ENCODE results near the gene PLCH1.

Gene PLCH1

DNA sequence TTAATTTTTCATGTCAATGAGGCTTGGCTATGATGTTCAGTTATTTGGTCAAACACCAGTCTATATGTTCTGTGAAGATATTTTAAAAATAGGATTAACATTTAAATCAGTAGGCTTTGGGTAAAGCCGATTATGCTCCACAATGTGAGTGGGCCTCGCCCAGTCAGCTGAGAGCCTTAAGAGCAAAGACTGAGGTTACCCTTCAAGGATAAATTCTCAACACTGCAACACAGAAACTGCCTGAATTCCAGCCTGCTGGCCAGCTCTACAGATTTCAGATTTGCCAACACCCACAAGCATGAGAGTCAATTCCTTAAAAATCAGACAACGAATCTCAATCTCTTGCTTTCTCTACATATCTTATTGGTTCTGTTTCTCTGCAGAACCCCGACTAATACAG, 188.3 kb downstream of the PLCH1 start:
- TF ChIP-seq CTCF (IDR thresholded peaks at IDR 0.05; ENCODE audit: insufficient read depth, low read length, missing control alignments) = no peak
- ChIA-PET POLR2A (no interaction called here), CTCF (no interaction called here)
- DNase-seq (ENCODE audit: low read depth, low spot score) = no peak
- no peak overlapping the region for H3K4me3 ChIP-seq (ENCODE audit: low read depth, low read length)

DNA sequence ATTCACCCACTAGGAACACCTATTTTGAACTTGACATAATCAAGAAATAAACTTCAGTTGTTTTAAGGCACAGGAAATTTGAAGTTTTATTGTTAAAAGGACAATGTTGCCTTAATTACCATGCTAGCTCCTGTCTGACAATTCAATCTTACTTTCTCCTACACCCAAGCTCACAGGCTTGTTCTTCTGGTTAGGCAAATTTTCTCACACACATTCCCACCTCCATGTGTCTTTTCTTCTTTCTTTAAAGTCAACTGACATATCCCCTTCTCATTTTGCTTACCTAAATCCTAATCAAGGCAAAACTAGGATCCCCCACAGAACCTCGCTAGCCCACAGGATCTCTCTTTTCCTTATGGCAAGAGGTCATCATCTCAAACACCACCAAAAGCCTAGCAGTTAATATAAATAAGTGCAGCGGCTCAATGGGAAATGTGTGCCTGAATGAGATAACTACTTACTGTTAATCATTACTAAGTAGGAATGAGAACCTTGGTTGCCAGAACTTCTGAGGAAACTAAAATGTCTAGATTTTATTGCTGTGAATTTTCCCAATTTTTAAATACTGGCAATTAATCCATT, 189.3 kb downstream of the PLCH1 start:
- no peak for TF ChIP-seq CTCF (IDR thresholded peaks at IDR 0.05; ENCODE audit: insufficient read depth, low read length, missing control alignments)
- H3K4me3 ChIP-seq (ENCODE audit: low read depth, low read length) = no peak overlapping the region
- ChIA-PET CTCF (no interaction called here), POLR2A (no interaction called here)
- no peak for DNase-seq (ENCODE audit: low read depth, low spot score)

DNA sequence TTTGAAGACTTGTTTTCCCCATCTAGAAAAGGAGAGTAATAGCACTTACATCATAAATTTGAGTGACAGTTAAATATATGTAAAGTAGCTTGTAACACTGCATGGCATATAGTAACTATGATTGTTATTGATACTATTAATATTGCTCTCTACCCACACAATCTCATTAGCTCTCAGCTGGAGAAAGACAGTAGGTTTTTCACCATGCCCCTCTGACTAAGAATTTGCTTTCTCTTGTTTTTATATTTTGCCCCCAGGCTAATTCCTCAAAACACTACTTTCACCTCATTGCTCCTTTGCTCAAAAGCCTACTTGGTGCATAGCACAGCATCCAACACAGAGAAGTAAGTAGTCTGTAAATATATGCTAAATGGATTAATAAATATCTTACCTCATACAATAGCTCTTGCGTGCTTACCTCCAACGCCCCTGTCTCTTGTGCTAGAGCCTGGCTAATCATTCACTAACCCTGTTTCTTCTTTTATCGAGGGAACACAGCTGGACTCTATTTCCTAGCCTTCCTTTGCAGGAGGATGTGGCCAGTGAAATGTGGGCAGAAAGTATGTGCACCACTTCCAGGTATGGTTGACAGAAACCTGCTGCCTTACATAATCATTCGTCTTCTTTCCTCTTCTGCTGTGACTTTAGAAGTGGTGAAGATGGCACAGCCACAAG, 190.0 kb downstream of the PLCH1 start:
- ChIA-PET POLR2A (no interaction called here), CTCF (no interaction called here)
- TF ChIP-seq CTCF (IDR thresholded peaks at IDR 0.05; ENCODE audit: insufficient read depth, low read length, missing control alignments) = no peak
- H3K4me3 ChIP-seq (ENCODE audit: low read depth, low read length) = no peak overlapping the region
- DNase-seq (ENCODE audit: low read depth, low spot score) = no peak

DNA sequence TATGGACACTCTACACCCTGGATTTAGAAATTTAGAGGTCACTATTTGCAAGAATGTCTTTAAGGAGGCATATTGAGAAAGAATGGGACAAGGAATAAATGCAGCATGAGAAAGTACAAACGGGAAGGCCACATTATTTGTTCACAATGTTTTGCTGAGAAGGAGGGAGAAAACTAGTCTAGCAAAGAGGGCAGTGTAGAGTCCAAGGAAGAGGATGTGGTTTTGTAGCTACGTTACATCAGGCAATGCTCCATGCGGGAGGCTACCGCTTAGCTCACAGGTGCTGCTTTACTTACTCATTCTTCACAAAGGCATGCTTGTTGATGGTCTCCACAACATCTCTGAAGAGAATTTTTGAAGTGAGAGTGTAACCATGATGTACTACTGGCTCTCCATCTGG, 191.1 kb downstream of the PLCH1 start:
- CTCF ChIA-PET = no interaction called here
- DNase-seq (ENCODE audit: low read depth, low spot score) = no peak
- no peak overlapping the region for H3K4me3 ChIP-seq (ENCODE audit: low read depth, low read length)
- no peak for TF ChIP-seq CTCF (IDR thresholded peaks at IDR 0.05; ENCODE audit: insufficient read depth, low read length, missing control alignments)
- POLR2A ChIA-PET = no interaction called here

DNA sequence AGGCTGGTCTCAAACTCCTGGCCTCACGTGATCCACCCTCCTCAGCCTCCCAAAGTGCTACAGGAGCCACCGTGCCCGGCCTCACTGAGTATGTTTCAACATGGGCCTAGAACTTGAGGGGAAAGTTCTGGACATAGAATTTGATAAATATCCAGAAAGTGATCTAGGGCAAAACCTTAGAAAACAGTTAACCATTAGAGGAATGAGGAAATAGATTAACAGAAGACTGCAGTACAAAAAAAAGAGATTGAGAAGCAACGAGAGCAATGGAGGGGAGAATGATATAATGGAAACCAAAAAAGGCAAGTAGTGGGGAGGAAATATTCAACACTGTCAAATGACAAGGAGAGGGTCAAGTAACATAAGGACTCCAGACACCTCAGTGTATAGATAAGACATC, 191.5 kb downstream of the PLCH1 start:
- POLR2A ChIA-PET = no interaction called here
- H3K4me3 ChIP-seq (ENCODE audit: low read depth, low read length) = no peak overlapping the region
- no peak for DNase-seq (ENCODE audit: low read depth, low spot score)
- TF ChIP-seq CTCF (IDR thresholded peaks at IDR 0.05; ENCODE audit: insufficient read depth, low read length, missing control alignments) = no peak
- CTCF ChIA-PET = no interaction called here

DNA sequence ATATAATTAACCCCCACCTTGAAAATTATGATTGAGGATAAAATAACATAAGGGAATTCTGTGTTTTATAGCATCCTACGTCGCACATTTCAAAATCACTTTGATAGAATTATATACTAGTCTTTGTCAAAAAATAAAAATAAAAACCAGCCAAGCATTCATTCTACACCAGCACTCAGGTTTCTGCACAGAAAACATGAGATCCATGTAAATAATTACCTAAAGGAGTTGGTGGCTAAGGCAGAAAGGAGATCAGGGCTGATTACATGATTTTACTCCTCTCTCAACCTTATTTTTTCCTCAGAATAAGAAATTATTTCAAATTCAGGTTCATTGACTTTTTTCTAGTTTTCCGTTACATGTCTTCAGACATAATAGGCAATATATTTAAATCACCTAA, 194.5 kb downstream of the PLCH1 start:
- POLR2A ChIA-PET = no interaction called here
- CTCF ChIA-PET = no interaction called here
- no peak for DNase-seq (ENCODE audit: low read depth, low spot score)
- TF ChIP-seq CTCF (IDR thresholded peaks at IDR 0.05; ENCODE audit: insufficient read depth, low read length, missing control alignments) = no peak
- H3K4me3 ChIP-seq (ENCODE audit: low read depth, low read length) = no peak overlapping the region
